ACHN (cell line): ENCODE data around the gene SRRM3.
"Not testable (repeated sequence)": the region's sequence is repeated elsewhere in the genome, so short reads cannot be mapped to it uniquely, and the experiment has no call there.

Source experiments
- DNase-seq: peaks from one replicate; pipeline ENCODE4 v3.0.0-alpha.2; 2015
- in situ Hi-C: cut with HindIII; loops from 2 replicates; pipeline ENCODE4 v1.10.0; 2017; ENCODE audit warnings: low sequenced_read_pairs, low pct_ligation_motif_present, low pct_unique_long_range_greater_than_20kb

SRRM3 gene

DNA sequence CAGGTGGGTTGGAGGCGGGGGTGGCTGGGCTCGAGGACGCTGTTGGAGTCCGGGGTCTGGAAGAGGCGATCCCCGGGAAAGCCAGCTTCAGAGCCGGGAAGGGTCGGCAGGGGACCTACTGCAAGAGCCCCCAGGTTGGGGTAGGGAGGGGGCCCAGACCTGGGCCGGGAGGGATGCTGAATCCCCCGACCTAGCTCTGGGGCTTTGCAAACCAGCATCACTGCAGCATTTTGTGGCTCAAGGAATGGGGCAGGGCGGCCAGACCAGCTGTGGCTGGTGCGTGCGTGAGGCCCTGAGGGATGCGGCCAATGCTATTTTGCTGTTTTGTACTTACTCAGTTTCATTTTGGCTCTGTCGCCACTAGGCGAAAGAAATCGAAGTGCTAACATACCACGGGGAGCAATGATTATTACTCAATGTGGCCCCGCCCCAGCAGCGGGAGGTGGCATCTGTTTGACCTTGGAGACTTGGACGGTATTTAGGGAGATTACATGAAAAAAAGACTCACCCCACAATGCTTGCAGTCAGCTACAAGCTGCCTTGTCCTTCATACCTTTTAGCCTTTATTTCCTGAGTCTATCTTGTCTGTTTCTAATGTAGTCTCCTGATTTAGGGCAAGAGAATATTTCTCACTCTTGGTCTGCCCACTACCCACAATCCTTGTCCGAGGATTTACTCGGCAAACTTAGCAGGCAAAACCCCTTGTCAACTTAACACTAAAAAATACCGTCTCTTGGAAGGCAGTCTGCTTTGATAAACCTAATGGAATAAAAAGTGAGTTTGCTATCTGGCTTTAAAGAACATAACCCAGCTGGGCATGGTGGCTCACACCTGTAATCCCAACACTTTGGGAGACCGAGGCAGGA is 117.0 kb downstream of the SRRM3 start:
- DNase-seq = peak; percentile 94
- in situ Hi-C loops = no loop called here

DNA sequence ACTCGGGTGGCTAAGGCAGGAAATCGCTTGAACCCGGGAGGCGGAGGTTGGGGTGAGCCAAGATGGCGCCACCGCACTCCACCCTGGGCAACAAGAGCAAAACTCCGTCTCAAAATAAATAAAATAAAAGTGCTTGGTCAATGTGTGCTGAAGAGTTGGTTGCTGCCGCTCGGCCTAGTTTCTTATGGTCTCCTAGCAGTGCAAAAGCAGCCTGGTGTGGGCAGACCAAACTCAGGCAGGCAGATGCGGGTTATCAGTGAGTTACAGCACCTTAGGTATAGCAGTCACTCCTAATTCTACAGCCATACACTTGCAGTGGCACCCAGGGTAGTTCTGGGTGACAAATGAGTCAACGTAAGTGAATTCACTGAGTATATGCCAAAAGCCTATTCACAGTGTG is 123.4 kb downstream of the SRRM3 start:
- in situ Hi-C loops = no loop called here
- no peak for DNase-seq

DNA sequence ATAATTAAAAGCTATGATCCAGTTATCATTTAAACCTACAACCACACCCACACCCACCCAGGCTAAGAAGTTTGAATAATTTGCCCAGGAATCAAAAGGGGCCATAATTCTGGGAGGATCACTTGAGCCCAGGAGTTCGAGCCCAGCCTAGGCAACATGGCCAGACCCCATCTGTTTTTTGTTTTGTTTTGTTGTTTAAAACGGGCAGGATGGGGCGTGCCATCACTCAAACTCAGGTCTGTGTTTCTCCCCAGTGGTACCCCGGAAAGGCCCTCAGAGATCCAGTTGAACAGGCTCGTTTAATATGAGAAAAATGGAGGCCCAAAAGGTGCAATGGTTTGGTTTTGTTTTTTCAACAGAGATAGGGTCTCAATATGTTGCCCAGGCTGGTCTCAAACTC is 124.1 kb downstream of the SRRM3 start:
- DNase-seq = no peak
- in situ Hi-C loops = no loop called here

DNA sequence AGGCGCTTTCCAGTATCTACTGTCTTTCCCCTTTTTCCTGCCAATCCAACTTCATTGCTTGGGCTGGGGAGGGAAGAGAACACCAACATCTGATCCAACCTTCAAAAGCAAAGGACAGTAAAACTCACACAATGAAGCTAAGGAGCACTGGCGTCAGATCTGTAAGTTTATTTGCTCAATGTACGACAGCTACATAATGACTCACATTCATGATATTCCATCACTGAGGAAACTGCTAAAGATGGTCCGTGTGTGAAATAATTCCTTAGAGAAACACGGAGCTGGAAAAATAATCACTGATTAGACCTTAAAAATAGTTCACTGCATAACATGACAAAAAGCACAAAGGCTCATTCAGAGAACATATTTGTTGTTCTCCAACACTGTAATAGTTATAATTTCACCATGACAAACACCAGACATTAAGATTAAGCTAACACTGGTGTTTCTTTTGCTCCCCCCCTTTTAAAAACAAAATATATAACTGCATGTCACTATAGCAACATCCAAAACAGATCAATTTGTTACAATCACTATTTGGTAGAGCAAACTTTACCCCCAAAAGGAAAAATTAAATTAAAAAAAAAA is 125.0 kb downstream of the SRRM3 start:
- in situ Hi-C loops = no loop called here
- no peak for DNase-seq

DNA sequence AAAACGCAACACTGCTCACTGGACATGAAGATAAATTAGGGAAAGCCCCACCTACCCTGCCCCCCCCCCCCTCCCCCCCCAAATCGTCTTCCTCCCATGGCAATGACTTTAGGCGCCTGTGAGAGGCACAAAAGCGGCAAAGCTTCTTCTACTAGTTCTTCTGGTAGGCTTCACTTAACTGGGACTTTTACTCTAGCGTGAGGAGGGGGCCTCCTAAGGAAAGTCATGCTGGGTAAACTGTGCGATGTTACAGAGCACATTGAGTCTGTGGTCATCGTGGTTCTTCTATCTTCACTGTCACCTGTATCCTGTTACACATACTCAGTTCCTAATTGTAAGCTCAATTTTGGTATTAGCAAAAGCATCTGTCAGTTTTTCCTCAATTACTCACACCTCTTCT is 125.9 kb downstream of the SRRM3 start:
- in situ Hi-C loops = no loop called here

DNA sequence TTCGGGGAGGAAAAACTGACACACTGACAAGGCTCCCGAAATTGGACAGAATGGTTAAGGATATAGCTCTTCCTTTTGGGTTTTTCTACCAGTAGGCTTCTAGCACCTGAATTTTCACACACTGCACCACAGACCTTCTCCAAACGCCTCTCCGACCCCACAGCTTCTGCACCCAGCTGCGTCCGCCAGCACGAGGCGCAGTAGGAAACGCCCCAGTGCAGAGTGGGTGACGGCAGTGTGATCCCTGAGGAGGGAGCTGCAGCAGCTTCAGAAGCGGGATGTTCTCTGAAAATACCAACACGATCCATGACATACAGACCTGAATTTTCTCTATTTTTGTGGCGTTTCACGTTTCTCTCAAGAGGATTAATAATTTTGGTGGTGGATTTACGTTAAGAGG is 126.7 kb downstream of the SRRM3 start:
- DNase-seq = no peak
- in situ Hi-C loops = no loop called here

More for the DNA sequence above, 125.9 kb downstream of the SRRM3 start:
- DNase-seq = no peak

DNA sequence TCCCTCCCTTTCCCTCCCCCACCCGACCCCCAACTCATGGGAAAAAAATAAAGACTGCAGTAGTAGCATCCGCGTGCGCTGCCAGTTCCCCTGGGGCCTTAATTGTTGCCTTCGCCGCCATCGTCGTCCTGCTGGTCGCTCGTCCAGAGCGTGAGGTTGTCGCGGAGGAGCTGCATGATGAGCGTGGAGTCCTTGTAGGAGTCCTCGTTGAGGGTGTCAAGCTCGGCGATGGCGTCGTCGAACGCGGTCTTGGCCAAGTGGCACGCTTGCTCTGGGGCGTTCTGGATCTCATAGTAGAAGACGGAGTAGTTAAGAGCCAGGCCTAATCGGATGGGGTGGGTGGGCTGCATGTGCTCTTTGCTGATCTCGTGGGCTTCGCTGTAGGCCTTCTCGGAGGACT is 127.8 kb downstream of the SRRM3 start:
- DNase-seq = no peak
- in situ Hi-C loops = no loop called here

DNA sequence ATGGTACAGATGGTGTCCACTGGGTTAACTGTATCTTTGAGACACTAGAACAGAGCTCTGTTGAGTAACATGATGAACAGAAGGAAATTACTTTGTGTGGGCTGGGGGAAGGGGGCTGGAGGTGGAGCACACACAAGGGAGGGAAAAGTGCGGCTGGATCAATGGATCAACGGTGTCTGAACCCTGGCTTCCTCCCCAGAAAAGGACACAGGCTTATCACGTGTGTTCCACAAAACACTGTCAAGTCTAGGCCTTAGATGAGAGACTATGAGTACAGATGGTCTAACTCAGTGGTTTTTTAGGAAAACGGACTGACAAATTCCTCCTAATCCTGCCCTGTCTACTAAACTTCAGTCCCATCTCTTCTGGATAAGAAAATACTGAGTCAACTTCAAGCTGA is 128.6 kb downstream of the SRRM3 start:
- no peak for DNase-seq
- in situ Hi-C loops = no loop called here

DNA sequence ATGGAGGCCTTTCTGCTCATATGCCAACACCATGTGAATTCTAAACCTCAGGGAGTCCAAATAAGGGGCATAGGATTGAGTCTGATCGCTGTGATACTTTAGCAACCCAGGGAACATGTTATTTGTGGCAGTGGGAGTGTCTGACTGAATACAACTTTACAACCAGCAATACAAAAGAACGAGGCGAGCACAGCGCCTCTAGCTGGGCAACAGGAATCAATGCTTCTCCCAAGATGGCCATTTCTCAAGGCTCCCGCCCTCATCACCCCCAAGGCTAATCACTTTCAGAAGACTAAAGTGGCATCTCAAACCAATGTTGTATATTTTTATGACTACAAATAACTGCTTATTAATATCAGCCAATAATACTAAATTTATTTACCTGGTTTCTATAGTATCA is 129.0 kb downstream of the SRRM3 start:
- in situ Hi-C loops = no loop called here
- no peak for DNase-seq

DNA sequence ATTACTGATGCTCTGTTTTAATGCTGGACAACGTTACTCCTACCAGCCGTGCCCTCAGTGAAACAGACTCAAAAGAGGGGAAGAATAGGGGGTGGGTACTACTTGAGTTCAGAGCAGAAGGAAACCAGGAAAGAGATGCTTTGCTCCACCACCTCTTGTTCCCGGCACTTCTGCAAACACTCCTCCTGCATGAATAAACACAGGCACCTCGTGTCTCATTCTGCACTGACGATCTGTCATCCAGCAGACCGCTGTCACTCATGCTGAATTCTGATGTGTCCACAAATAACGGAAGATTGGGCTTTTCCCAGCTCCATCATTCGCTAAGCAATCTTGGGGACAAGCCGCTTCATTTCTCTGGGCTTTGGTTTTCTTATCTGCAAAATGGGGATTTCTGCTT is 130.4 kb downstream of the SRRM3 start:
- in situ Hi-C loops = no loop called here
- no peak for DNase-seq

DNA sequence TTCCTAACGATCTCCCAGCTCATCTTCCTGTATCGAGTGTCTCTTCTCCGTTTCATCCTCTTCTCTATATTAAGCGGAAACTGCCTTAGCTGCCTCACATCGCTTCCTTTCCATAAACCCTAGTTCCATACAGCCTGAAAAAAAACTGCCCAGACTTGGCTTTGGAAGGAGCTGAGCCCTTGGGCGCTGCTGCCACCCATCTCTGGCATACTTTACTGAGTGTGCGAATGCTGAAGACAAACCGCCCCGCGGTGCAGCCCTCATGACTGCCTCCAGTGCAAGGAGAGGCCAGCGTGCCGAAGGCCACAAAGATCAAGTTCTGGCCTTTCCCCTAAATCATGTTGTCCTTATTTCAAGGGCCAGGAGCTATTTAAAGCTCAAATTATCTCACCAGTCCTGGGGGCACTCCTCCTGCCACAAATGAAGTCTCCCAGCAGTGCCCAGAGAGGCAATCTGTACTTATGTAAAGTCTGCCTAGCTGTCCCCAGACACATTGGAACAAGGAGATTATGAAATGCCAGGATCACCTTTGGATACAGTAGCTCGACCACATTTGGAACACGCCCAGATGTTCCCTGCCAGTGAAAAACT is 131.9 kb downstream of the SRRM3 start:
- no peak for DNase-seq
- in situ Hi-C loops = no loop called here

DNA sequence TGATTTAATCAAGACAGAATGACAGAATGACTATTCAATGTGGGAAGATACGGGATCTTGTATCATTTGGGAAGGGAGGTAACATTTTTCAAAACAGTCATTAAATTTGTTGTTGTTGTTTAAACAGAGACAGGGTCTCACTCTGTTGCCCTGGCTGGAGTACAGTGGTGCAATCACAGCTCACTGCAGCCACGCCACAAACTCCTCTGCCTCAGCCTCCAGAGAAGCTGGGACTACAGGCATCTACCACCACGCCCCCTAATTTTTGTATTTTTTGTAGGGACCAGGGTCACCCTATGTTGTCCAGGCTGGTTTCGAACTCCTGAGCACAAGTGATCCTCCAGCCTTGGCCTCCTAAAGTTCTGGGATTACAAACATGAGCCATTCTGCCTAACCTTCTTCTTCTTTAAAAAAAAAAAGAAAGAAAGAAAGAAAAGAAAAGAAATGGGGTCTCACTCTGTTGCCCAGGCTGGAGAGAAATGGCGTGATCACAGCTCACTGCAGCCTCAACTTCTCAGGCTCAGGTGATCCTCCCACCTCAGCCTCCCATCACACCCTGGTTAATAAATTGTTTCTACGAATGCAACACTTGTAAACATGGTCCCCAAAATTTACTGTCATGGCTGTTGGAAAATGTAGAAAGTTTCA is 132.7 kb downstream of the SRRM3 start:
- in situ Hi-C loops = no loop called here
- DNase-seq = no peak

DNA sequence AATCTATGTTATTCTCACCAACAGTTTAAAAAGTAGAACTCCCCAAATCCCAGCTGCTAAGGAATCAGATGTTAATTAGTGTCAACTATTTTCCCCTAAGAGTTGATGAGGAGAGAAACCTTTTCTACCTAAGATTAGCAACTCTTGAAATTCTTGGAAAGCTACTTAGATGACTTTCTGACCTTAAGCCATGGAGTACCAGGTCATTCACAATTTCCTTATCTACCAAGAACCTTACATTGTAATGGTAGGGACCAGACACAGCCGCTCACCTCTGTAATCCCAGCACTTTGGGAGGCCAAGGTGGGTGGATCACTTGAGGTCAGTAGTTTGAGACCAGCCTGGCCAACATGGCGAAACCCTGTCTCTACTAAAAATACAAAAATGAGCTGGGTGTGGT is 133.7 kb downstream of the SRRM3 start:
- DNase-seq, in situ Hi-C loops: not testable (repeated sequence)

DNA sequence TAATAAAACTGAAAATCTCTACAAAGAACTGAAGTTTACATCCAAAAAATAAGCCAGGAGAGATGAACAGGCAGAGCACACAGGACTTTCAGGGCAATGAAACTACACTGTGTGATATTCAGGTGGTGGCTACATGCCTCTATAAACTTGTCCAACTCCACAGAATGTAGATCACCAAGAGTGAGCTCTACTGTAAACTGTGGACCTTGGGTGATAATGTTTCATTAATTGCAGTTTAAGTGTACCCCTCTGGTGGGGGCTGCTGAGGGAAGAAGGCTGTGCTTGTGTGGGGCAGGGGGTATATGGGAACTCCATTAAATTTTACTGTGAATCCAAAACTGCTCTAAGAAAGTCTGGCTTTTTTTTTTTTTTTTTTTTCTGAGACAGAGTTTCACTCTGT is 134.4 kb downstream of the SRRM3 start:
- DNase-seq = no peak
- in situ Hi-C loops = no loop called here
